Upper lobe of left lung (tissue), 6 donors: Measurements from ENCODE around the gene SMLR1. TPM values are rescaled to one million over a fixed set of nuclear protein-coding genes. Genes with fewer than 3 reads are reported as not detected.

Experiments used
- ATAC-seq, 2 donors: fragments of 200-7000 bp; cut with Tn5 transposase; one replicate each; pipeline ENCODE4 v1.9.1; 2022; ENCODE audit warnings: mild to moderate bottlenecking in 2 of 2, moderate library complexity in 2 of 2; ENCODE audit not compliant: low FRiP score in 2 of 2
- DNase-seq, 2 donors: peaks; one replicate each; pipeline ENCODE4 v3.0.0-alpha.2; 2019 to 2020
- H3K27ac ChIP-seq, 4 donors: fragments of 200-600 bp; sonication (generic); one replicate each; pipeline ENCODE4 v1.5.1; 2016 to 2019
- H3K27me3 ChIP-seq, 4 donors: fragments of 200-600 bp; sonication (generic); one replicate each; pipeline ENCODE4 v1.5.1; 2017 to 2019
- H3K36me3 ChIP-seq, 4 donors: fragments of 200-600 bp; sonication (generic); one replicate each; pipeline ENCODE4 v1.5.1; 2016 to 2019
- H3K4me1 ChIP-seq, 4 donors: fragments of 200-600 bp; sonication (generic); one replicate each; pipeline ENCODE4 v1.5.1; 2018 to 2019
- H3K4me3 ChIP-seq, 4 donors: fragments of 200-600 bp; sonication (generic); one replicate each; pipeline ENCODE4 v1.5.1; 2017 to 2019; ENCODE audit warnings: mild to moderate bottlenecking in 2 of 4, moderate library complexity in 1 of 4
- H3K9me3 ChIP-seq, 4 donors: fragments of 200-600 bp; sonication (generic); one replicate each; pipeline ENCODE4 v1.5.1; 2018 to 2019
- EP300 ChIP-seq, 4 donors: sonication (generic); formaldehyde crosslinking; IDR thresholded peaks; one replicate each; pipeline ENCODE4 v1.5.1; 2017; ENCODE audit warnings: antibody characterized with exemption in 4 of 4, control low read depth in 2 of 4
- POLR2A ChIP-seq, 4 donors: fragments of 450-650 bp; IDR thresholded peaks; one replicate each; pipeline ENCODE4 v1.5.1; 2016 to 2017; ENCODE audit warnings: antibody characterized with exemption in 4 of 4, mild to moderate bottlenecking in 2 of 4
- POLR2AphosphoS5 ChIP-seq, 2 donors: sonication (generic); formaldehyde crosslinking; IDR thresholded peaks; one replicate each; pipeline ENCODE4 v1.5.1; 2017; ENCODE audit warnings: antibody characterized with exemption in 2 of 2
- WGBS, 2 donors: methylation state at CpG; one replicate each; pipeline ENCODE4 v1.1.5; 2017 to 2018; 5-methylcytosine and 5-hydroxymethylcytosine counted together
- total RNA-seq, 6 donors: library from RNA; depleted of rRNA in 4 of 6; stranded (reverse); fragments of >200 nt in 4 of 6; gene quantifications; one replicate each; pipeline versions ENCODE4 v1.1.0 to v1.2.1, GENCODE V29; 2016 to 2021
- TF ChIP-seq, protein P1 (sequence below), 6 experiments: fragments of 450-650 bp in 4 of 6; fragments of 200-600 bp in 2 of 6; sonication (generic) in 2 of 6; IDR thresholded peaks; one replicate each; pipeline ENCODE4 v1.5.1; 2016 to 2019; ENCODE audit warnings: antibody characterized with exemption in 6 of 6
- donor health status: DM: no; HTN: no; CAD: no; lungs with moderate emphysema.
- donor health status: DM: no; HTN: yes; CAD: no; lungs with severe emphysema.

The SMLR1 gene
- total RNA-seq, 6 donors from 2014 or later, result 0.33 TPM; not detected in 5

DNA sequence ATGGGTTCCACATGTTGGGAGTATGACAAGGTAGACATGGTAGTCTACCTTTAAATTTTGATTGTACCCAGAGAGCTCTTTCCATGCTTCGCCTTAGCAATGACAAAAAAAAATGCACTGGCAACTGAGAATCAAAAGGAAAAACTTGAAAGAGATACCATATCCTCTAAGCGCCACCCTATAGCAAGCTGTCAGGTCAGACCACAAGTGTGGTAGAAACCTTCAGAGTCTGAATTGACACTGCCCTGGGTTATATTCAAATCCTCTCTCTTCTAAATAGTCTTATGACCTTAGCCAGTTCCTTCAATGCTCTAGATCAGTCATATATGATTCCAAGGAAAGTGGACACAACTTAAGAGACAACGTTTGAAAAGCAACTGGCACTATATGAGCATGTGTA lies 45.6 kb upstream of the SMLR1 start:
- 86% methylated on average over 3 of the region's 3 CpGs for WGBS, 2 donors
- Histone ChIP-seq H3K4me1 (no peaks in the 10 kb centered on the region), H3K27ac (no peak overlapping the region), H3K27me3 (no peaks in the 10 kb centered on the region), H3K4me3 (no peak overlapping the region), H3K36me3 (no peaks in the 10 kb centered on the region), H3K9me3 (no peaks in the 10 kb centered on the region)
- TF ChIP-seq, protein P1, sequence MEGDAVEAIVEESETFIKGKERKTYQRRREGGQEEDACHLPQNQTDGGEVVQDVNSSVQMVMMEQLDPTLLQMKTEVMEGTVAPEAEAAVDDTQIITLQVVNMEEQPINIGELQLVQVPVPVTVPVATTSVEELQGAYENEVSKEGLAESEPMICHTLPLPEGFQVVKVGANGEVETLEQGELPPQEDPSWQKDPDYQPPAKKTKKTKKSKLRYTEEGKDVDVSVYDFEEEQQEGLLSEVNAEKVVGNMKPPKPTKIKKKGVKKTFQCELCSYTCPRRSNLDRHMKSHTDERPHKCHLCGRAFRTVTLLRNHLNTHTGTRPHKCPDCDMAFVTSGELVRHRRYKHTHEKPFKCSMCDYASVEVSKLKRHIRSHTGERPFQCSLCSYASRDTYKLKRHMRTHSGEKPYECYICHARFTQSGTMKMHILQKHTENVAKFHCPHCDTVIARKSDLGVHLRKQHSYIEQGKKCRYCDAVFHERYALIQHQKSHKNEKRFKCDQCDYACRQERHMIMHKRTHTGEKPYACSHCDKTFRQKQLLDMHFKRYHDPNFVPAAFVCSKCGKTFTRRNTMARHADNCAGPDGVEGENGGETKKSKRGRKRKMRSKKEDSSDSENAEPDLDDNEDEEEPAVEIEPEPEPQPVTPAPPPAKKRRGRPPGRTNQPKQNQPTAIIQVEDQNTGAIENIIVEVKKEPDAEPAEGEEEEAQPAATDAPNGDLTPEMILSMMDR (IDR thresholded peaks at IDR 0.05), result no peak
- TF ChIP-seq POLR2AphosphoS5 (IDR thresholded peaks at IDR 0.05) (no peak), EP300 (IDR thresholded peaks at IDR 0.05) (no peak), POLR2A (IDR thresholded peaks at IDR 0.05) (no peak)
- no peak for ATAC-seq
- no peak for DNase-seq

DNA sequence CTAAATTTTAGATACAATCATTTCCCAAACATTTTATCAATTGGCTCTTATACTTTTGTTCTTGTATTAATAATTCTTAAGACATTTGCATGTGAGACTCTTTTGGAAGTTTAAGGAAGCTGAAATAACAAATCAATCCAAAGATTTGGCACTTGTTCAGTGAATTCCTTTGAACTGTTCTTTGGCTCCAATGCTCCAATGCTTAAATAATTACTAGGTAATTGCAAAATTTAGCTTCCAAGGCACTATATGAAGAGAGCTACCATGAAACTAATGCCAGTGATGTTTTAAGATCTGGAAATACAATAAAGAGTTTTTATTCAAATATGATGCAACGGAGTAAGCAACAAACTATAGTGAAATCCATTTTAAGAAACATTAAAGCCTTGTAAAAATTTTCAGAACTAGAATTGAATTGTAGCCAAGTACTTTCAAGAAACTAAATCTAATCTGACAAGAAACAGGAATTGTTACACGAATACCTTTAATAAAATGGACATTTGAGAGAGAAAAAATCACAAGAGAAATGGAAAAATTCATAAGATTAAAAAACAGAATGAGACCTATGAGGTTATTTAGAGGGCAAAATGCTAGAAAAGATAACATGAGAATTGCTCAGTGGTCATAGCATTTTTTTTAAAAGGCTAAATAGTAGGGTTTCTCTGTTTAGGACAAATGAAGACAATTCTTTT lies 43.6 kb upstream of the SMLR1 start:
- no peaks in the 10 kb centered on the region for H3K9me3 ChIP-seq
- no peak overlapping the region for H3K27ac ChIP-seq
- 53 to 60% methylated on average over 2 of the region's 2 CpGs for WGBS, 2 donors
- H3K4me3 ChIP-seq, result no peak overlapping the region
- H3K36me3 ChIP-seq, result no peaks in the 10 kb centered on the region
- no peak for DNase-seq
- no peaks in the 10 kb centered on the region for H3K4me1 ChIP-seq
- no peak for TF ChIP-seq EP300 (IDR thresholded peaks at IDR 0.05)
- no peak for TF ChIP-seq POLR2A (IDR thresholded peaks at IDR 0.05)
- TF ChIP-seq, protein P1 (IDR thresholded peaks at IDR 0.05), result no peak
- no peak for TF ChIP-seq POLR2AphosphoS5 (IDR thresholded peaks at IDR 0.05)
- no peaks in the 10 kb centered on the region for H3K27me3 ChIP-seq
- no peak for ATAC-seq

DNA sequence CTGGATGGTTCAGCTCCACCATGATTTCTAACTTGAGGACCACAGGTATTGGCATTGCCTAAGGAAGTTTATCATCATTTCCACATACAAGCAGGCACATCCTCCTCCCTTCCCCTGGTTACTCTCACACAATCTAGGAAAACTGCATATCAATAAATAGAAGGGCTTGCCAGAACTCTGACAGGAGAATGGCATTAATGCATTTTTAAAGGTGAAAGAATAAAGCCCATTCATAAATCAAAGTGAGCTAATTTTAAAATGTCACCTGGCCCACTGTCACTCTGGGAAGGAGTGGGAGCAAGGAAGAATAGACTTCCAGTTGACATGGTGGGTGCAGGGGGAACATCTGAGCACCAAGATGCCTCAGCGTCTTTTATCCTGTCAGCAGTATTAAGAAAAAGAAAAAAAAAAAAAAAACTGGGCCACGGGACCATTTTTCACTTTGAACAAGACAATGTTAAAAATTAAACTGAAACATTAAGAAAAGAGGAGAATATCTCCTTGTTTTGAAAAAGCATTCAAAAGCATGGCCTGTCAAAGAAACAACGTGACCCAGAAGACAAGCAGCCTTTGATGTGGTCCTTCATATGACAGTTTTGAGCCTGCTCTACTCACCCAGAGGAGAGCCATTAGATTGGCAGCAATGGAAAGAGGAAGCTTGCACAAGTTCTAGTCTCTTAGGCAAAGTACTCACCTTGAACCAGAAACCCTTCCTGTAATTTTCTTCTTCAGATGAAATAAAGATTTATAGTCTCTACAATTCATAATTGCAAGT lies 39.3 kb upstream of the SMLR1 start:
- H3K4me1 ChIP-seq, result no peaks in the 10 kb centered on the region
- 71 to 74% methylated on average over 3 of the region's 3 CpGs for WGBS, 2 donors
- TF ChIP-seq POLR2AphosphoS5 (IDR thresholded peaks at IDR 0.05), result no peak
- TF ChIP-seq EP300 (IDR thresholded peaks at IDR 0.05), result no peak
- no peak for TF ChIP-seq POLR2A (IDR thresholded peaks at IDR 0.05)
- TF ChIP-seq, protein P1 (IDR thresholded peaks at IDR 0.05), result no peak
- H3K4me3 ChIP-seq, result no peak overlapping the region
- H3K36me3 ChIP-seq, result no peaks in the 10 kb centered on the region
- ATAC-seq (no peak), DNase-seq (no peak)
- H3K9me3 ChIP-seq, result no peaks in the 10 kb centered on the region
- H3K27me3 ChIP-seq, result no peaks in the 10 kb centered on the region
- no peak overlapping the region for H3K27ac ChIP-seq

DNA sequence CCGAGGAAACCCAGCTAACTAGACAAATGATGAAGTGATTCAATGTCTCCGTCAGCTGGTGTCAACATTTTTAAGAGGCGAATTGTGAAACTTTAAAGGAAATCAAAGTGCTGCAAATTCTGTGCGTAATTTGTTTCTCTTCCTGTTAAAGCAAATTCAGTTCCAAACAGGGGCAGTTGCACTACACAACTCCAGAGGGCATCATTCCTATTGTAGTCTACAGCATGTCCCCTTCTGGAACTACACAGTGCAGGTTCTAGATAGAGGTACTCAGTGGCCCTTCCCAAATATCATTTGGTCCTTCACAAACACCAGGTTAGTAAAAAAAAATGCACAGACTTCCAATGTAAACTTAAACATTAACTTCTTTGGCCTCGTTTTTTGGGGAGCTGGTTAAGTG lies 38.3 kb upstream of the SMLR1 start:
- Histone ChIP-seq H3K4me3 (no peak overlapping the region), H3K36me3 (no peaks in the 10 kb centered on the region), H3K27me3 (no peaks in the 10 kb centered on the region), H3K27ac (no peak overlapping the region), H3K4me1 (no peaks in the 10 kb centered on the region), H3K9me3 (no peaks in the 10 kb centered on the region)
- no peak for ATAC-seq
- TF ChIP-seq, protein P1 (IDR thresholded peaks at IDR 0.05), result no peak
- 45 to 62% methylated on average over 5 of the region's 5 CpGs for WGBS, 2 donors
- no peak for DNase-seq
